Kidney epithelial cell (primary cell): ENCODE measurements around the gene AFAP1L1. TPM values are rescaled to one million over a fixed set of nuclear protein-coding genes. Genes with fewer than 3 reads are reported as not detected.

Source experiments
- DNase-seq: peaks from one replicate; pipeline ENCODE4 v3.0.0-alpha.2; 2010; ENCODE audit warnings: low read depth
- H3K27me3 ChIP-seq: 2 replicates; pipeline ENCODE4 v1.6.0; 2011; ENCODE audit warnings: low read length; ENCODE audit not compliant: control insufficient read depth, insufficient read depth
- H3K36me3 ChIP-seq: 2 replicates; pipeline ENCODE4 v1.5.1; 2011; ENCODE audit warnings: low read length; ENCODE audit not compliant: control insufficient read depth, insufficient read depth
- H3K4me3 ChIP-seq: 2 replicates; pipeline ENCODE4 v1.5.1; 2011; ENCODE audit warnings: low read depth, mild to moderate bottlenecking, control low read depth, low read length
- CTCF ChIP-seq: IDR thresholded peaks from 2 replicates; pipeline ENCODE4 v1.5.1; 2011; ENCODE audit warnings: mild to moderate bottlenecking, moderate library complexity, low read length, control low read depth, inconsistent platforms; ENCODE audit not compliant: insufficient read depth, poor library complexity, severe bottlenecking
- total RNA-seq: library from RNA; depleted of rRNA; stranded (reverse); fragments of >200 nt; gene quantifications from 2 replicates; pipeline ENCODE4 v1.2.3, GENCODE V29; 2015

The AFAP1L1 gene
- total RNA-seq, 1 donor from 2014 or later, result 15.3 TPM

- H3K27me3 ChIP-seq, result no peaks in the 10 kb centered on the region
- DNase-seq, result no peak
- TF ChIP-seq CTCF, result no peak
- H3K4me3 ChIP-seq, result no peak overlapping the region
- no peaks in the 10 kb centered on the region for H3K36me3 ChIP-seq
Measured at GRCh38 chr5:149278451-149279210, 7.0 kb downstream of the AFAP1L1 start.

GRCh38 chr5:149279661-149280060, 8.0 kb downstream of the AFAP1L1 start:
- Histone ChIP-seq H3K4me3 (no peak overlapping the region), H3K27me3 (no peaks in the 10 kb centered on the region), H3K36me3 (no peaks in the 10 kb centered on the region)
- no peak for TF ChIP-seq CTCF
- no peak for DNase-seq

- Histone ChIP-seq H3K36me3 (no peaks in the 10 kb centered on the region), H3K4me3 (no peak overlapping the region), H3K27me3 (no peaks in the 10 kb centered on the region)
- no peak for DNase-seq
- no peak for TF ChIP-seq CTCF
Measured at GRCh38 chr5:149280124-149280523, 8.5 kb downstream of the AFAP1L1 start.

GRCh38 chr5:149280802-149281201, 9.1 kb downstream of the AFAP1L1 start:
- Histone ChIP-seq H3K36me3 (no peaks in the 10 kb centered on the region), H3K27me3 (no peaks in the 10 kb centered on the region), H3K4me3 (no peak overlapping the region)
- DNase-seq, result no peak
- no peak for TF ChIP-seq CTCF

GRCh38 chr5:149282027-149282965, 10.6 kb downstream of the AFAP1L1 start:
- H3K27me3 ChIP-seq, result no peaks in the 10 kb centered on the region
- no peak for TF ChIP-seq CTCF
- H3K36me3 ChIP-seq, result no peaks in the 10 kb centered on the region
- no peak overlapping the region for H3K4me3 ChIP-seq
- no peak for DNase-seq
